ENCODE measurements around the gene CACNA1I. TPM values are rescaled to one million over a fixed set of nuclear protein-coding genes. Genes with fewer than 3 reads are reported as not detected.

The CACNA1I gene
- total and polyA plus RNA-seq, 2 donors from 2014 or later: 0.63 TPM; not detected in 1

- intact Hi-C loops (cut with DNase I): no loop called here
- no peak overlapping the region for H3K9ac ChIP-seq (ENCODE audit: low read length in 3 of 3)
- H3K9me3 ChIP-seq (ENCODE audit: control insufficient read depth in 2 of 3, insufficient read depth in 1 of 3, low read length in 3 of 3): no peaks in the 10 kb centered on the region
- DNase-seq (no peak), FAIRE-seq (no peak)
- no peaks in the 10 kb centered on the region for H3K27me3 ChIP-seq (ENCODE audit: control insufficient read depth, insufficient read depth, low read length)
- H3K27ac ChIP-seq (ENCODE audit: low read depth in 2 of 2, low read length in 2 of 2): no peak overlapping the region
- H3K4me1 ChIP-seq (ENCODE audit: control insufficient read depth in 2 of 3, insufficient read depth in 2 of 3, low read depth in 1 of 3, low read length in 3 of 3): no peaks in the 10 kb centered on the region
- no peak overlapping the region for H3K4me3 ChIP-seq (ENCODE audit: low read length in 3 of 3)
- no peak for TF ChIP-seq CTCF (IDR thresholded peaks at IDR 0.05; ENCODE audit: borderline replicate concordance, extremely low read depth, insufficient read depth)
- no peaks in the 10 kb centered on the region for H3K36me3 ChIP-seq (ENCODE audit: control insufficient read depth in 2 of 3, insufficient read depth in 3 of 3, low read length in 3 of 3)
Observed at GRCh38 chr22:39724857-39725256, 154.3 kb downstream of the CACNA1I start.

GRCh38 chr22:39725351-39726035 lies 154.9 kb downstream of the CACNA1I start:
- H3K36me3 ChIP-seq (ENCODE audit: control insufficient read depth in 2 of 3, insufficient read depth in 3 of 3, low read length in 3 of 3): no peaks in the 10 kb centered on the region
- no peaks in the 10 kb centered on the region for H3K4me1 ChIP-seq (ENCODE audit: control insufficient read depth in 2 of 3, insufficient read depth in 2 of 3, low read depth in 1 of 3, low read length in 3 of 3)
- H3K9ac ChIP-seq (ENCODE audit: low read length in 3 of 3): no peak overlapping the region
- TF ChIP-seq CTCF (IDR thresholded peaks at IDR 0.05; ENCODE audit: borderline replicate concordance, extremely low read depth, insufficient read depth): no peak
- intact Hi-C loops (cut with DNase I): no loop called here
- no peaks in the 10 kb centered on the region for H3K27me3 ChIP-seq (ENCODE audit: control insufficient read depth, insufficient read depth, low read length)
- no peak overlapping the region for H3K4me3 ChIP-seq (ENCODE audit: low read length in 3 of 3)
- no peak overlapping the region for H3K27ac ChIP-seq (ENCODE audit: low read depth in 2 of 2, low read length in 2 of 2)
- FAIRE-seq: no peak
- H3K9me3 ChIP-seq (ENCODE audit: control insufficient read depth in 2 of 3, insufficient read depth in 1 of 3, low read length in 3 of 3): no peaks in the 10 kb centered on the region
- DNase-seq: no peak

- no peaks in the 10 kb centered on the region for H3K27me3 ChIP-seq (ENCODE audit: control insufficient read depth, insufficient read depth, low read length)
- H3K36me3 ChIP-seq (ENCODE audit: control insufficient read depth in 2 of 3, insufficient read depth in 3 of 3, low read length in 3 of 3): no peaks in the 10 kb centered on the region
- no peaks in the 10 kb centered on the region for H3K4me1 ChIP-seq (ENCODE audit: control insufficient read depth in 2 of 3, insufficient read depth in 2 of 3, low read depth in 1 of 3, low read length in 3 of 3)
- no peaks in the 10 kb centered on the region for H3K9me3 ChIP-seq (ENCODE audit: control insufficient read depth in 2 of 3, insufficient read depth in 1 of 3, low read length in 3 of 3)
- no peak for FAIRE-seq
- no peak overlapping the region for H3K27ac ChIP-seq (ENCODE audit: low read depth in 2 of 2, low read length in 2 of 2)
- no peak overlapping the region for H3K9ac ChIP-seq (ENCODE audit: low read length in 3 of 3)
- no peak overlapping the region for H3K4me3 ChIP-seq (ENCODE audit: low read length in 3 of 3)
- no peak for TF ChIP-seq CTCF (IDR thresholded peaks at IDR 0.05; ENCODE audit: borderline replicate concordance, extremely low read depth, insufficient read depth)
- DNase-seq: no peak
- intact Hi-C loops (cut with DNase I): no loop called here
Observed at GRCh38 chr22:39727541-39727940, 157.0 kb downstream of the CACNA1I start.
